Measurements from ENCODE around the gene PIK3CD. TPM values are rescaled to one million over a fixed set of nuclear protein-coding genes. Genes with fewer than 3 reads are reported as not detected.

Gene PIK3CD
- total and polyA plus RNA-seq, 10 of the 15 experiments (the other 5 are each of a cell fraction or from before 2014, with no cell fraction given): 7.0 to 101 (median 51.1) TPM

DNA sequence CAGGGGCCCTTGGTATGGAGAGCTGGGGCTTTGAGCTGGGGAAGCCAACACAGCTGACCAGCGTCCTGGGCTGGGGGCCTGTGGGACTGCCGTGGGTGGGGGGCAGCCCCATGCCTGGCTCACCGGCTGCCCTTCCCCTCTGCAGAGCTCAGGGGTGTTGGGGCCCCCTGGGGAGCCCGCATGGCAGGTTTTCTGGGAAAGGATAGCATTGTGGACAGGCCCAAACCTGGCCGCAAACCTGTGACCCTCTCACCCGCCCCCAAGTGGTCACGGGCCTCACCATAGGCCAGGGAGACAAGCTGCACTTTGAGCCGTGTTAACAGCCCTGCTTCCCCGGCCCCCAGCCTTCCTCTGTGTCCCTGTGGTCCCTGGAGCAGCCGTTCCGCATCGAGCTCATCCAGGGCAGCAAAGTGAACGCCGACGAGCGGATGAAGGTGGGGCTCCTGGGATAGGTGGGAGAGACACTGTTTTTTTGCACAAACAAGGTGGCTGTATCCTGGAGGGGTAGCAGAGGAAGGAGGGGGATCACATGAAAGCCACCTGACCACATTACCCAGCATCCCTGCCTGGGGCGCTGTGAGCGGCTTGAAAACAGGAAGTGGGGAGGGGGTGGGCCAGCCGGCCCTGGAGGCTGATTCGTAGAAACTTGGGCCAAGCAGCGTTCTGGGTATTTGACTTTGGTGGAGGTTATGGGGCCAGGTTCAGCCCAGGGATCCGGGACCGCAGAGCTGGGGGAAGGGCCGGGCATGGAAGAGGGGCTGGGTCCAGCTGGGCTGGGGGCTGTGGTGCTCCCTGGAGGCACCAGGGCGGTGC, 65.9 kb downstream of the PIK3CD start:
- FAIRE-seq: peak; percentile 72
- ChIA-PET RAD21 (ENCODE audit: unreplicated experiment) (interaction anchor here (0.8 kb wide), 1 partner anchor 91 kb away, joined by 3 read pairs; no protein-coding TSS in a partner anchor), CTCF (interaction anchor here (0.9 to 2.0 kb wide), 5 partner anchors 21 to 151 kb away, joined by 4 to 10 read pairs (median 5); no protein-coding TSS in a partner anchor), SMC1A (ENCODE audit: uncharacterized antibody, unreplicated experiment) (interaction anchor here (1.2 kb wide), 1 partner anchor 89 kb away, joined by 3 read pairs; no protein-coding TSS in a partner anchor), POLR2A (interaction anchor here (0.5 to 1.5 kb wide), 3 partner anchors 91 to 483 kb away, joined by 3 to 4 read pairs (median 3); no protein-coding TSS in a partner anchor)
- intact Hi-C loops (cut with micrococcal nuclease; ENCODE audit: unreplicated experiment) (loop anchor here (1.0 kb wide), 1 partner anchor 90 kb away; no protein-coding TSS in a partner anchor), in situ Hi-C loops (cut with MboI) (no loop called here)
- DNase-seq (ENCODE audit: low read depth, low spot score): peak; percentile 39
- Histone ChIP-seq H3K27ac (ENCODE audit: control insufficient read depth, insufficient read depth) (peak overlapping the region; percentile 71), H3K4me1 (ENCODE audit: control insufficient read depth, insufficient read depth, low read length) (peaks cover 23% of the 10 kb centered on the region), H4K20me1 (ENCODE audit: control insufficient read depth, insufficient read depth) (no peaks in the 10 kb centered on the region), H2AFZ (ENCODE audit: control insufficient read depth, low read depth, low read length) (peak overlapping the region; percentile 68), H3K4me3 (0 out of 2 replicates have a peak overlapping the region, but pooled peaks have one; percentile 34), H3K27me3 (replicated peaks in 1 of 2; ENCODE audit: control insufficient read depth in 2 of 2, insufficient read depth in 2 of 2, low read length in 1 of 2) (no peaks in the 10 kb centered on the region), H3K36me3 (ENCODE audit: control insufficient read depth in 2 of 2, insufficient read depth in 2 of 2, low read length in 1 of 2) (peaks cover 18 to 72% of the 10 kb centered on the region in 2 experiments), H3K9ac (ENCODE audit: control insufficient read depth, insufficient read depth, low read length) (peak overlapping the region; percentile 36; the same call in 1 of the 2 replicates), H3K9me3 (replicated peaks; ENCODE audit: control insufficient read depth, insufficient read depth, low read length) (no peaks in the 10 kb centered on the region; the same call in 2 of the 3 replicates), H3K4me2 (ENCODE audit: control insufficient read depth, insufficient read depth) (peak overlapping the region; percentile 45), H3K79me2 (ENCODE audit: control insufficient read depth, insufficient read depth, low read length) (no peaks in the 10 kb centered on the region; the same call in 1 of the 2 replicates)
- no TSS peak for BruUV-seq (replicated peaks)
- ATAC-seq: peak; percentile 80
- WGBS (ENCODE audit: insufficient coverage, insufficient replicate concordance, low lambda C conversion rate, missing lambda C conversion rate): 9% methylated on average over 25 of the region's 25 CpGs
- TF ChIP-seq FOS (IDR thresholded peaks at IDR 0.05; ENCODE audit: borderline replicate concordance, extremely low read depth, insufficient read length) (peak; percentile 16), SP1 (IDR thresholded peaks at IDR 0.05; ENCODE audit: low read depth, low read length) (no peak), STAT3 (IDR thresholded peaks at IDR 0.05; ENCODE audit: low read depth, low read length) (no peak), YBX1 (IDR thresholded peaks at IDR 0.05) (no peak), NBN (IDR thresholded peaks at IDR 0.05) (peak; percentile 59; the same call in 1 of the 2 replicates), NFXL1 (IDR thresholded peaks at IDR 0.05; ENCODE audit: borderline replicate concordance) (no peak), HCFC1 (IDR thresholded peaks at IDR 0.05; ENCODE audit: low read length) (no peak; the same call in 1 of the 2 replicates), ZBED1 (IDR thresholded peaks at IDR 0.05; ENCODE audit: borderline replicate concordance) (no peak), TBL1XR1 (IDR thresholded peaks at IDR 0.05; ENCODE audit: low read depth, low read length) (no peak), CREB1 (IDR thresholded peaks at IDR 0.05; ENCODE audit: low read depth) (peak; percentile 40; the same call in 1 of the 2 replicates), WRNIP1 (IDR thresholded peaks at IDR 0.05; ENCODE audit: borderline replicate concordance, low read depth, low read length) (no peak), MXI1 (IDR thresholded peaks at IDR 0.05; ENCODE audit: low read depth, low read length) (peak; percentile 56)
- TF ChIP-seq, protein P1, sequence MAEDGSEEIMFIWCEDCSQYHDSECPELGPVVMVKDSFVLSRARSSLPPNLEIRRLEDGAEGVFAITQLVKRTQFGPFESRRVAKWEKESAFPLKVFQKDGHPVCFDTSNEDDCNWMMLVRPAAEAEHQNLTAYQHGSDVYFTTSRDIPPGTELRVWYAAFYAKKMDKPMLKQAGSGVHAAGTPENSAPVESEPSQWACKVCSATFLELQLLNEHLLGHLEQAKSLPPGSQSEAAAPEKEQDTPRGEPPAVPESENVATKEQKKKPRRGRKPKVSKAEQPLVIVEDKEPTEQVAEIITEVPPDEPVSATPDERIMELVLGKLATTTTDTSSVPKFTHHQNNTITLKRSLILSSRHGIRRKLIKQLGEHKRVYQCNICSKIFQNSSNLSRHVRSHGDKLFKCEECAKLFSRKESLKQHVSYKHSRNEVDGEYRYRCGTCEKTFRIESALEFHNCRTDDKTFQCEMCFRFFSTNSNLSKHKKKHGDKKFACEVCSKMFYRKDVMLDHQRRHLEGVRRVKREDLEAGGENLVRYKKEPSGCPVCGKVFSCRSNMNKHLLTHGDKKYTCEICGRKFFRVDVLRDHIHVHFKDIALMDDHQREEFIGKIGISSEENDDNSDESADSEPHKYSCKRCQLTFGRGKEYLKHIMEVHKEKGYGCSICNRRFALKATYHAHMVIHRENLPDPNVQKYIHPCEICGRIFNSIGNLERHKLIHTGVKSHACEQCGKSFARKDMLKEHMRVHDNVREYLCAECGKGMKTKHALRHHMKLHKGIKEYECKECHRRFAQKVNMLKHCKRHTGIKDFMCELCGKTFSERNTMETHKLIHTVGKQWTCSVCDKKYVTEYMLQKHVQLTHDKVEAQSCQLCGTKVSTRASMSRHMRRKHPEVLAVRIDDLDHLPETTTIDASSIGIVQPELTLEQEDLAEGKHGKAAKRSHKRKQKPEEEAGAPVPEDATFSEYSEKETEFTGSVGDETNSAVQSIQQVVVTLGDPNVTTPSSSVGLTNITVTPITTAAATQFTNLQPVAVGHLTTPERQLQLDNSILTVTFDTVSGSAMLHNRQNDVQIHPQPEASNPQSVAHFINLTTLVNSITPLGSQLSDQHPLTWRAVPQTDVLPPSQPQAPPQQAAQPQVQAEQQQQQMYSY (CRISPR knock-in tag; IDR thresholded peaks at IDR 0.05): no peak
- TF ChIP-seq, protein P2, sequence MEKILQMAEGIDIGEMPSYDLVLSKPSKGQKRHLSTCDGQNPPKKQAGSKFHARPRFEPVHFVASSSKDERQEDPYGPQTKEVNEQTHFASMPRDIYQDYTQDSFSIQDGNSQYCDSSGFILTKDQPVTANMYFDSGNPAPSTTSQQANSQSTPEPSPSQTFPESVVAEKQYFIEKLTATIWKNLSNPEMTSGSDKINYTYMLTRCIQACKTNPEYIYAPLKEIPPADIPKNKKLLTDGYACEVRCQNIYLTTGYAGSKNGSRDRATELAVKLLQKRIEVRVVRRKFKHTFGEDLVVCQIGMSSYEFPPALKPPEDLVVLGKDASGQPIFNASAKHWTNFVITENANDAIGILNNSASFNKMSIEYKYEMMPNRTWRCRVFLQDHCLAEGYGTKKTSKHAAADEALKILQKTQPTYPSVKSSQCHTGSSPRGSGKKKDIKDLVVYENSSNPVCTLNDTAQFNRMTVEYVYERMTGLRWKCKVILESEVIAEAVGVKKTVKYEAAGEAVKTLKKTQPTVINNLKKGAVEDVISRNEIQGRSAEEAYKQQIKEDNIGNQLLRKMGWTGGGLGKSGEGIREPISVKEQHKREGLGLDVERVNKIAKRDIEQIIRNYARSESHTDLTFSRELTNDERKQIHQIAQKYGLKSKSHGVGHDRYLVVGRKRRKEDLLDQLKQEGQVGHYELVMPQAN (conservative IDR thresholded peaks at IDR 0.05): no peak
- TF ChIP-seq, protein P3, sequence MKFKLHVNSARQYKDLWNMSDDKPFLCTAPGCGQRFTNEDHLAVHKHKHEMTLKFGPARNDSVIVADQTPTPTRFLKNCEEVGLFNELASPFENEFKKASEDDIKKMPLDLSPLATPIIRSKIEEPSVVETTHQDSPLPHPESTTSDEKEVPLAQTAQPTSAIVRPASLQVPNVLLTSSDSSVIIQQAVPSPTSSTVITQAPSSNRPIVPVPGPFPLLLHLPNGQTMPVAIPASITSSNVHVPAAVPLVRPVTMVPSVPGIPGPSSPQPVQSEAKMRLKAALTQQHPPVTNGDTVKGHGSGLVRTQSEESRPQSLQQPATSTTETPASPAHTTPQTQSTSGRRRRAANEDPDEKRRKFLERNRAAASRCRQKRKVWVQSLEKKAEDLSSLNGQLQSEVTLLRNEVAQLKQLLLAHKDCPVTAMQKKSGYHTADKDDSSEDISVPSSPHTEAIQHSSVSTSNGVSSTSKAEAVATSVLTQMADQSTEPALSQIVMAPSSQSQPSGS (IDR thresholded peaks at IDR 0.05; ENCODE audit: low read length): no peak
